Forelimb muscle (tissue), 1 donor: ENCODE data around the gene WNT9B. TPM values are rescaled to one million over a fixed set of nuclear protein-coding genes. Genes with fewer than 3 reads are reported as not detected.

Source experiments
- DNase-seq: peaks from one replicate; pipeline ENCODE4 v3.0.0-alpha.2; 2013; ENCODE audit warnings: low read depth
- polyA plus RNA-seq: library from polyadenylated mRNA; unstranded; fragments of 120-200 nt; gene quantifications from one replicate; pipeline ENCODE4 v1.2.1, GENCODE V29; 2013; ENCODE audit not compliant: insufficient read length

Gene WNT9B
- polyA plus RNA-seq, result 0.06 TPM

- no peak for DNase-seq
Observed at GRCh38 chr17:46851029-46851741, at the start of gene WNT9B. TSS of gene WNT9B (plus strand) at chr17:46851583. CDS start at chr17:46851639, 56 bp downstream.

GRCh38 chr17:46802800-46803199 is 48.6 kb upstream of the WNT9B start:
- no peak for DNase-seq

GRCh38 chr17:46803544-46803943 is 47.8 kb upstream of the WNT9B start:
- no peak for DNase-seq

- no peak for DNase-seq
Observed at GRCh38 chr17:46805771-46806170, 45.6 kb upstream of the WNT9B start.

GRCh38 chr17:46809110-46809571 is 42.2 kb upstream of the WNT9B start:
- DNase-seq, result no peak

- no peak for DNase-seq
Observed at GRCh38 chr17:46810837-46811236, 40.5 kb upstream of the WNT9B start.

GRCh38 chr17:46811978-46812583 is 39.3 kb upstream of the WNT9B start:
- no peak for DNase-seq

GRCh38 chr17:46812624-46813318 is 38.6 kb upstream of the WNT9B start:
- no peak for DNase-seq

- DNase-seq, result no peak
Observed at GRCh38 chr17:46813920-46814319, 37.5 kb upstream of the WNT9B start.

- DNase-seq, result no peak
Observed at GRCh38 chr17:46814446-46814845, 36.9 kb upstream of the WNT9B start.

- no peak for DNase-seq
Observed at GRCh38 chr17:46815474-46816353, 35.7 kb upstream of the WNT9B start.

GRCh38 chr17:46817151-46817900 is 34.1 kb upstream of the WNT9B start:
- no peak for DNase-seq

- no peak for DNase-seq
Observed at GRCh38 chr17:46817901-46818209, 33.5 kb upstream of the WNT9B start.

GRCh38 chr17:46818316-46818928 is 33.0 kb upstream of the WNT9B start, which contains the start of gene WNT3:
TSS of gene WNT3 (minus strand) at chr17:46818692. CDS start at chr17:46818597, 95 bp downstream.
- DNase-seq, result no peak

- DNase-seq, result no peak
Observed at GRCh38 chr17:46818929-46819859, 32.2 kb upstream of the WNT9B start.

GRCh38 chr17:46819906-46820351 is 31.5 kb upstream of the WNT9B start:
- DNase-seq, result no peak

GRCh38 chr17:46820592-46821450 is 30.6 kb upstream of the WNT9B start:
- no peak for DNase-seq
